GM18511 (cell line): ENCODE results near the gene NCR3LG1.

Source experiments
- ATAC-seq: cut with Tn5 transposase; IDR thresholded peaks from one replicate; pipeline ENCODE4 v1.9.1; 2021; ENCODE audit warnings: mild to moderate bottlenecking, moderate library complexity; ENCODE audit not compliant: unreplicated experiment

The NCR3LG1 gene

DNA sequence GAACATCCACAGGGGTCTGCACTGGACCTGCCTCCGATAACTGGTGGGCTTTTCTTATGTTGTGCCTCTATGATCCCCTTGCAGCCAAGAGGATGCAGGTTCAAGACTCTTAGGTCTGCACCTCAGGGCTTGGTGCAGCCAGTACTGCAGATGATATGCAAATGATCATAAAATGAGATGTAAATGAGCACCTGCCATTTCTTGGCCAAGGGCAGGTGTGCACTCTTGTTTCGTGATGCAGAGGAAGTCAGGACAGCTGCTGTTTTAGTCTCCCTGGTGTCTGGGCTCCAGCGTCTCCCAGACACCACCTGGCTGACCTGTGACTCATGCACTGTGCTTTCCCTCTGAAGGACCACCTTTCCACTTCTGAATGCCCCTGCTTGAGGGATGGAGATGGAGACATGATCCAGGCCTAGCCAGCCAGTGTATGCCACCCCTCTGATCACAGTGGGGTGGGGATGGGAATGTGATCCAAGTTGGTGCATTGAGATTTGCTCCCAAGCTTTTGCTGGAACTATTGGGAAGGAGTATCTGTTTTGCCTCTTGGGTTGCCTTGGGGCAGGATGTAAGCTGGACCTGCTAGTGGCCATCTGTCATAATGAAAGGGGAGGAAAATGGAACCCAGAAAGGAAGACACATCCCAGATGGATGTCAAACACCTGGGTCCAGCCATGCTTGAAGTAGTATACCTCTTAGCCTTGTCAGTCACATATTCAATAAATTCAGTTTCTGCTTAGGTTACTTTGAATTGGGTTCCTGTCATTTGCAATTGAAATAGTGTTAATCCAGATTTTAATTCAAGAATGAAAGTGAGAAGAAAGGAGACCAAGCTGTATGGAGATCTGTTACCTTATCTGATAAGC lies 40.1 kb downstream of the NCR3LG1 start:
- no peak for ATAC-seq

DNA sequence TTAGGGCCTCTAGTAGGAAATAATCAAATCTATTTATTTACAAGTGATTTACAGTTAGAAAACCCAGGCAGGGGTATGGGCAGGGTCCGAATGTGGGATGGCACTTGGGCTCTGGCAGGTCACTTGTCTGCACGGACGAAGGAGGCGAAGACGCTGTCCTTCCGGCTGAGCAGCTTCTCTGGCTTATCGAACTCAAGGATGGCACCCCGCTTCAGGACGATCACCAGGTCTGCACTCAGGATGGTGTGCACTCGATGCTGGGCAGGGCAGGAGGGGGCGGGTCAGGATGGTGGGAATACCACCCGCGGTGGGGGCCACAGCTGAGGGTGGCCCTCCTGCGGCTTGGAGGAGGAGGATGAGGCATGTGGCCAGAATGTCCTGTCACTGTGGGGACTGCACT lies 41.3 kb downstream of the NCR3LG1 start:
- ATAC-seq: no peak

DNA sequence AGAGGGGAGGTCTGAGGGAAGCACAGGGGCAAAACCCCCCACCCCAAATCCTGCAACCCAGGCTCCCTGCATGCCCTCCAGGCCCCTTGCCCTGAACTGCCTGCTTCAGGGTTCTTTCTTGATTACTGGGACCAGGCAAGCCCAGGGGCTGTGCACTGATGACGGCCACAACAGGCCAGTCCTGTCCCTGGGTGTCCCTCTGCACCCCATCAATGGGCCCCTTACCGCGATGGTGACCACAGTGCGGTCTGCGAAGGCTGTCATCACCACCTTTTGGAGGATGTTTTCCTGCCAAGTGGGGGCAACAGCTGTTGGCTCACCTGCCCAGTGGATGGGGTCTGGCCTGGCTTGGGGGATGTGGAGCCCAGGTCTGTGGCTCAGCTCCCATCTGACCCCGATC lies 41.9 kb downstream of the NCR3LG1 start:
- no peak for ATAC-seq

DNA sequence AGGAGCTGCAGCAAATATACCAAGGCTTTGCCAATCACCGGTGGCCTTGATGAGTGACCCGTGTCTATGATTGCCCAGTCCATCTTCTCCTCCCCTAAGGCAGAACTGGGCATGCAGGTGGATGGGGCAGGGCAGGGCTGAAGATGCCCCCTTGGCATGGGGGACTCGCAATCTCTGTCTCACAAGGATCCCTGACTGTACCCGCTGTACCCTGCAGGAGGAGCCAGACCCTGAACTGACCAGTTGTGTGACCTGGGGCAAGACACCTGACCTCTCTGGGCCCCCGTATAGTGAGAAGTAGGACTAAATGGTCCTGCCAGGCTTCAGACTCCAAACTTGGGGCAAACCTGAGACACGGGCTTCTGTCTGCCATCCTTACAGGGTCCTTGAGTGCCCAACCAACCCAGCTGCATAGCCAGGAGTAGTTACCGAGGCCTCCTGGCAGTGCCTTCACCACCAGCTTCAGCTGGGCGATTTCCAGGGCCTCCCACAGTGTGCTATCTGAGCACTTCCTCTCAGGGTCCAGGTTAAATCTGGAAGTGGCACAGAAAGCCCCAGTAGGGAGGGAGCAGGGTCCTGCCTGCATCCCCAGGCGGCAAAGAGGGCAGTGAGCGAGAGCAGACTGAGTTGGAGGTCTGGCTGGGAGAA lies 43.3 kb downstream of the NCR3LG1 start:
- ATAC-seq: no peak

DNA sequence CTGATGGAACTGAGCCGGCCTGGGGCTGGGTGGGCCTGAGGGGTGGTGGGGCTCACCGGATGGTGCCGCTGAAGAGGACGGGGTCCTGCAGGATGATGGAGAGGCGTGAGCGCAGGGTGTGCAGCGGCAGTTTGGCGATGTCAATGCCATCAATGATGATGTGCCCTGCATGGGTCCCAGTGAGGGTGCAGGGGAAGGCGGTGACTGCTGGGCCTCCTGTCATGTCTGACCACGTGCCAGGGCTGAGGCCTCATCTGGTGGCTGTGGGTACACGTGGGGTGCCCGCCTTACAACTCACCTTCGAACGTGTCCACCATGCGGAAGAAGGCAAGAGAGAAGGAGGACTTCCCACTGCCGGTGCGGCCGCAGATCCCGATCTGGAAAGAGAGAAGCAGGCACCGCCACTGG lies 44.0 kb downstream of the NCR3LG1 start:
- ATAC-seq: no peak

DNA sequence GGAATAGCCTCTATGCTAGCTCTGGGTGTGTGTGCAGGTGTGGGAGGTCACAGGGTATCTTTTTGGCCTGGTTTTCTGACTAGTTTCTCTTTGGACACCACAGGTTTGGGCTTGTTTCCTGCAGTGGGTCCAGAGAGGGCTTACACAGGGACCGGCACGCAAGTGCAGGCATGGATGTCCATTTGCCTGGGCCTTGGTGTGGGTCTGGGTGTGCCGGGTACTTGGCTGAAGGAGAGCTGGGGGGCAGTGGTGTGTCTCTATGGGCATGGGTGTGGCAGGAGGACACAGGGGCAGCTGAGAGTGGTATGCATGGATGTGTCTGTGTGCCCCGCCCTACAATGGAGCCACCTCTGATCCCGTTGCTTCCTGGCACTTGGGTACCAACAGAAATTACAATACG lies 44.4 kb downstream of the NCR3LG1 start:
- no peak for ATAC-seq

DNA sequence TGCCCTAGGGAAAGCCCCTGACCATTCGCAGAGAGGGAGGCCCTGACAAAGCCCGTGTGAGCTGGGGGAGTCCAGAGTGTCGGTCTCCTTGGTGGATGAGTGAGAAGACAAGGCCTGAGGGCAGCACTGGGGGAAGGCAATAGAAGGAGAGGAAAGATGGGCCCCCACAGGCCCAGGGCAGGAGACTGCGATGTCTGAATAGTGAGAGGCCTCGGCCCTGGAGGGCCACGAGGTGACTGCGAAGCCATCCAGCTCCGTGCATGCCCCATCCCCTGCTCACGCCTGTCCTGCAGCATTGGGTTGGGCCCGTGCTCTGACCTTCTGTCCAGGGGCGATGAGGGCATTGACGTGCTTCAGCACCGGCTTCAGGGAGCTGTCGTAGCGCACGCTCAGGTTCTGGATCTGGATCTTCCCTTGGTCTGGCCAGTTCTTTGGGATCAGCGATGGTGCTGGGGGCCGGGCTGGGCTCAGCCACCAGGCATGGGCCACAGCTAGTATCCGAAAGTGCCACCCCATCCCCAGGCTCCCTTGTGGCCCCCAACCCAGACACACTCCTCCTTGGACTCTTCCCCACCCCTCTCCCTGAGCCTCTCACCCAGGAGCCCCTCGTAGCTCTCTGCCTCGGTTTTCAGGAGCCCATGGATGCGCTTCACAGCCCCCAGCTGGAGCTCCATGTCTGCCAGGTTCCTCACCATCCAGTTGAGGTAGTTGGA lies 45.2 kb downstream of the NCR3LG1 start:
- no peak for ATAC-seq

DNA sequence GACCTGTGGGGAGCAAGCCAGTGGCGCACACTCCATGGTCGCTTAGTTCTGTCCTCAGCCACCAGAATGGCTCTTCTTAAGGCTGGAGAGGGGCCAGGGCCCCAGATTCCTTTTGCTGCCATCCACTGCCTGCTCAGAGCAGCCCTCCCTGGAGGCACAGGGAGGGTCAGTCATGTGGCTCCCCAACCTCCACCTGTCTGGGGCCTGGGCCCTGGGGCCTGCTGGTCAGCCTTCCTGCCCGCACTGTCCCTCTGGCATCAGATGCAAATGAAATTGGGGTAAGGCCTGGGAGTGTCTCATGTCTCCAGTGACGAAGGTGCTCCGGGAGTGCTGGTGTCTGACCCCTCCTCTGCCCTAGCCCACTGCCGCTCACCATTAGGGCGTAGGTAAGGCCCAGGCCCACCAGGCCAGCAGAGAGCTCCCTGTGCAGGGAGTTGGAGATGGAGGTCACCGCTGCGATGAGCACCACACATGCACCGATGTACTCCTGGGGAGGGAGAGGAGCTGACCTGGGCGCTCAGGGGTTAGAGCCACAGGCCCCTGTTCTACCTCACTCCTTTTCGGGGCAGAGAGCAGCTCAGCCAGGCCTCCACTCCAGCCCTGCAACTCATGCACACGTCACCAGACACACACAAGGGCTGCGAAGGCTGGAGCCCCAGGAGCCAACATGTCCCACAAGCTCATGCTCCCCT lies 45.9 kb downstream of the NCR3LG1 start:
- ATAC-seq: no peak

DNA sequence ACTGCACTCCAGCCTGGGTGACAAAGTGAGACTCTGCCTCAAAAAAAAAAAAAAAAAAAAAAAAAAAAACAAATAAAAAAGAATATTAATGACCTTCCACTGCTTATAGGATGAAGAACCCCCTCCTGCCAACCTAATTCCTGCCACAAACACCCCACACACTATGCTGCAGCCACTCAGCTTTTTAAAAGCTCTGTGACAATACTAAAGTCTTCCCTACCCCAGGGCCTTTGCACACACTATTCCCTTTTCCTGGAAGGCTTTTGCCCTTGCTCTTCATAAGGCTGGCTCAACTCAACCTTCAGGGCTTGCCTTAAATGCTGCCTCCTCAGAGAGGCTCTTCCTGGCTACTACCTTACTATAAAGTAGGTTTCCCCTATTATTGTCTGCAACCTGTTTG lies 47.6 kb downstream of the NCR3LG1 start:
- no peak for ATAC-seq

DNA sequence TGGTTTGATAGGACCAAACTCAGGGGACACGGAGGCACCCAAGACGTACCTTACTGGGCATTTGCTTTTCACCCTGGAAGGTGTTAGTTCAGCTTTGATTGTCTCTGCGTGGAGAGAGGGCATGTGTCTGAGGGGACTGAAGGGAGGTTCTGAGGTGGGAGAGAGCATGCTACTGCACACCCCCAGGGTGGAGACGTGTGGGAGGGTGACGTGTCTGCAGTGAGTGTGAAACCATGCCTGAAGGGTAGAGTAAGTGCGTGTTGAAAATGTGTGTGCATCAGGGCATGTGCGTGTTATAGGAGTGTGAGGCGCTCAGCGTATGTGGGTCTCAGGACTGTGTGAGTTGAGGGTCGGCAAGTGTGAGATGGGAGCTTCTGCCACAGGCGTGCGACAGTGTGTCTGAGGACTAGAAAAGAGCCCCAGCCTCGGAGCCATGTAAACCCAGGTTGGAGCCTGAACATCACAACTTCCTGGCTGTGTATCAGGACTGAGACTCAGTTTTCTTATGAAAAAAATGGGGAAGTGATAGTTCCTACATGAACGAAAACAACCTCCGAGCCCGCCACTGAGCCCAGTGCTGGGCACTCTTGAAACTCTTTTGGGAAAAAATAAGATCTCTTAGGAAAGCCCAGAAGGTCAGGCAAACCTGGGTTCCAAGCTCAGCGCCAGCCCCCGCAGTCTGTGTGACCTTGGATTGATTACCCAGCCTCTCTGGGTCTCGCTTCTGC lies 48.6 kb downstream of the NCR3LG1 start:
- peak; percentile 81 for ATAC-seq

DNA sequence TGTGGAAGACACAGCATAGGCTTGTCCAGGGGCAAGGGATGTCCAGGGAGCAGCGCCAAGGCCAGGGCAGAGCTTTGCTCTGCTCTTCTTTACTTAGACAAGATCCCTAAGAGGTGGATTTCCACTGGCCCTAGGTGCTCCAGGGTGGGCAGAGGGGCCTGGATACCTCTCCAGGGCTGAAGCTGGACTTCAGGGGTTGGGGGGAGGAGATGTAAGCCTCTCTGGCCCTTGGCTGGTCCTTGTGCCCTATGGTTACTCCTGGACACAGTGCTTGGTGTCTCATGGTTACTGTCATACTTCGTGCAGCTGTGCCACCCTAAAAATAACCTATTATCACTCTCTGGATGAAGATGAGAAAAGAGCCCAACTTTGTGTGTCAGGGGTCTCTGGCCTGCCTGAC lies 49.7 kb downstream of the NCR3LG1 start:
- ATAC-seq: no peak

DNA sequence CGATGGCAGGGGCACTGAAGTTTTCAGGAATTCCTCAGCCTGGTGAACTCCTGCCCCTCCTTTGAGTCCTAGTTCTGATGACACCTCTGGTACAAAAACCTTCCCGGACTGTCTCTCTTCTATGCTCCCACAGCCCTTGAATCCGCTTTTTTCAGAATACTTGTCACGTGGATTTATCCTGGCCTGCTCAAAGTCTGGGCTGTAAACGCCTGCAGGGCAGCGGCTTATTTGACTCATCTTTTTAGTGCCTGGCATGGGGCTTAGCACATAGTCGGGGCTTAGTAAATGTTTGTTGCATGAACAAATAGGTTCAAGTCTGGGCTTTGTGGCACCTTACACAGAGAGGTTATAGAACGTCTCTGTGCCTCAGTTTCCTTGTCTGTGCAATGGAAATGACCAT lies 50.2 kb downstream of the NCR3LG1 start:
- ATAC-seq: no peak

DNA sequence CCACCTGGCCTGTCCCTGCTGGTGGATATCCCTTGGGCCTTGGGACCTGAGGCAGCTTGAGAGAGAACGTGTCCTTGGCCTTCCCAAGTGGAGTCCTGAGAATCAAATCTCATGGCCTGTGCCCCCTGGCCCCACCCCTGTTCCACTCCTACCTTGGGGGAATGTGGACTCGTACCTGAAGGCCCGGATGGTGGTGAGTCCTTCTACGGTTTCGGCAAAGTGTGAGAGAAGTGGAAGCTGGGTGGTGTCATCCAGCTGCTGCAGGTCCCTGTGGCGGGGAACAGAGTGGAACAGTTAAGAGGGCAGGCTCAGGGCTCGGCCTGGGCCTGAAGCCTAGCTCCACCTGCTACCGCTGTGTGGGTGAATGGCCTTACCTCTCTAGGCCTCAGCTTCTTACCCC lies 50.9 kb downstream of the NCR3LG1 start:
- no peak for ATAC-seq

DNA sequence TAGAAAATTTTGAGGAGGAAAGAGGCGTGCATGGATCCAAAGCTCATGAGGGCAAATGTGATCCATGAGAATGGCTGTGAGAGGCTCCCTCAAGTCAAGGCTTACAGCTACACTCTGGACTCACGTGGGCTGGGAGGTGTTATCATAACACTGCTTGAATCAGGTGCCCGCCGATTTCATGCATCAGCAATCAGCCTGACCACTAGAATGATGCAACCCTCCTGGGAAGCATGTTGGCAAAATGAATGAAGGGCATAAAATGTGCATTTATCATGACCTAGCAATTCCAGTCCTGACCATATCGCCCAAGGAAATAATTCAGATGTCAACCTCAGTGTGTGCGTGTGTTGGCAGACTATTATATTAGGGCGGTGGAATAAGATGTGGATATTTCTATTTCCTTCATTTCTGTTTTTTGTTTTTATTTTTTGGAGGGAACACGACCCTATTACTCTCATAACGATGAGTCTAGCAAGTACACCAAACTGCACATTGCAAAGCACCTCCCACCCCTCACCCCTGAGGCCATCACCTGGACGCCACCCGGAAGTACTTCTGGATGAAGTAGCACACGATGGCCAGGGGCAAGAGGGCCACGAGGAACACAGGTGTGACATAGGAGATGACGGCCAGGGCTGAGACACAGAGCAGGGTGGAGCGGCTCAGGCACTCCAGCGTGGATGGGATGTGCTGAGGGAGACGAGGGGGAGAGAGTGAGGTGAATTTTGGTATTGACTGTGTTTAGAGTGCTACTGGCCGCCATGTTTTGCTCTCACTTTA lies 52.6 kb downstream of the NCR3LG1 start:
- no peak for ATAC-seq

DNA sequence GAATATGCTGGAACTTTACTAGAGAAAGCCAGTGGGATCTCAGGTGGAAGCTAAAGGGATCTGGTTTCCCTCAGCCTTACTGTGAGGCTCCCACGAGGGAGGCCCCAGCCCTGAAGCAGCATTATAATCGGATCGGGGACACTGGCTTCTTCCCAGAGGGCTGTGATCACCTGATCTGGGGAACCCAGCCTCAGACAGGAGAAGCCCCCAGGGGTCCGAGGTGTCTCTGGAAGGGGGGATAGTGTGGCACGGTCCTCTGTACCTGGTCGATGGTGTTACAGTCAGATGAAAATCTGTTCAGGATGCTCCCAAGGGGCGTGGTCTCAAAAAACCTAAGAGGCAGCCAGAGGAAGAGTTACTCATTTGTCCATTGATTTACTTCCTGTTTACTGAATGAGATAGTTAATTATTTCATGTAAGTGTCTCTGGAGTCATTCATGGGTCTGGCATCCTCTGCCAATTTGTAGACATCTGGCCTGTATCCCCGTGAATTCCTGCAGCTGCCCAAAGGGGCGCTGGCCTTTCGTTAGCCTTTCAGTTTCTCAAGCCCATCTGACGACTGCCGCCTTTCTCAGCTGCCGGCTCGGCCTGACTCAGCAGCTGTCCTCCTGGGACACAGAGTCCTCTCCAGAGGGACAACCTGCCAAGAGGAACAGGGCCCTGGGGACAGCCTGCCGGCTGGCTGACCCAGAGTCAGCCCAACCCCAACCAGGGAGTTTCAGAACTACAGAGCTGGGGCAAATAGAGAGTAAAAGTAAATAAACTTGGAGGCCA lies 53.8 kb downstream of the NCR3LG1 start:
- peak; percentile 62 for ATAC-seq

DNA sequence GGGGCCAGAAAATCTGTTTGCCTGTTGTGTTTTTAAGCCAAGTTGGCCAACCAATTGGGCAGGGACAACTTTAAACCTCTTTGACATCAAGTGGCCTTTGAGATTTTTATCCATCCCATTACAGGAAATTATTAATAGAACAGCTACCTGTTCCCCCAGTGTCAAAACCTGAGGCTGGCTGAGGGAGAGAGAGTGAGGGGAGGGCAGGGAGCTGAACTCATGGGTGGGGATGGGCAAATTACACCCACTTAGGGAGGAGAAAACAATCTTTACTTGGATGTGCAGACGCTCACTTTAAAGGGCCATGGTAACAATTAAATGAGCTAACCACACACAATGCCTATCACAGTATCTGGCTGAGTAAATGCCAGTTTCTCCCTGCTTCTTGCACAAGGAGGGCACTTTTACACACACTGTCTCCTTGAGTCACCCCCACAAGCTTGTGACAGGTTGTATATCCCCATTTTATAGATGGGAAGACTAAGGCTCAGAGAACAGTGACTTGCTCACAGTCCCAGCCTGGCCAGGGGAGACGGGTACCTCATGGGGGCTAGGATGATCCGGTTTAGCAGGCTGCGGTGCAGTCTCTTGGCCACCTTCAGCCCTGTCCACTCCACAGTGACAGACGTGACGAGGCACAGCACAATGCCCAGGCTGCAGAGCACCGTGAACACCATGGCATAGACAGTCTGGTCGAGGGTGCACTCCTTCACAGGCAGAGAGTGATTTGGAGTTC lies 54.6 kb downstream of the NCR3LG1 start:
- no peak for ATAC-seq

DNA sequence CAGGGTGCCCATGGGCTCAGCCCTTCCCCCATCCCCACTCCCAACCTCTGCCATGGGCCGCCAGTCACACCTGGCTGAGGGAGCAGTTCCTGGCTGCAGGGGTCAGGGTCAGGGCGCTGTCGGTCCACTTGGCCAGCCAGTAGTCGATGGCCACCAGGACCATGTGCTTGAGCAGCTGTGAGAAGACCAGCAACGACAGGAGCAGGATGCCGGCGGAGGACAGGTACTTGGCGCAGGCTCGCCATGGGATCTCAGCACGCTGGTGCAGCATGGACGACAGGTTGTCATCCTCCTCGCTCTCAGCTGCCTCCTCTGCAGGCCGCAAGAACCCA lies 55.2 kb downstream of the NCR3LG1 start:
- ATAC-seq: no peak

DNA sequence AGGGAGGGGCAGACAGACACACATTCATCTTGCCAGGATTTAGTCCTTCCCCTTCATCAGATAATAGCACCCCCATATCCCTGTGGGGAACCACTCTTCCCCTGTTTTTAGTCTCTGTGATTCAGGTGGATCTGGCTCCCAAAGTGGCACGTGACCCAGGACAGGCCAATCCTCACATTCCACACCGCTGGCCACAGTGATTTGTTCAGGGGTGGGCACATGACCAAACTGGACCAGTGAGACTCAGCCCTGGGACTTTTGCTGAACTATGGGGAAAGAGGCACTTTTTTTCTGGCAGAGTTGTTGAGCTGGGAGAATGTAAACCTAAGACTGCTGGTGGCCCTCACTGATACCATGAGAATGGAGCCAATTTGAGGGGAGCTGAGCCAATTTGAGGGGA lies 56.0 kb downstream of the NCR3LG1 start:
- no peak for ATAC-seq

DNA sequence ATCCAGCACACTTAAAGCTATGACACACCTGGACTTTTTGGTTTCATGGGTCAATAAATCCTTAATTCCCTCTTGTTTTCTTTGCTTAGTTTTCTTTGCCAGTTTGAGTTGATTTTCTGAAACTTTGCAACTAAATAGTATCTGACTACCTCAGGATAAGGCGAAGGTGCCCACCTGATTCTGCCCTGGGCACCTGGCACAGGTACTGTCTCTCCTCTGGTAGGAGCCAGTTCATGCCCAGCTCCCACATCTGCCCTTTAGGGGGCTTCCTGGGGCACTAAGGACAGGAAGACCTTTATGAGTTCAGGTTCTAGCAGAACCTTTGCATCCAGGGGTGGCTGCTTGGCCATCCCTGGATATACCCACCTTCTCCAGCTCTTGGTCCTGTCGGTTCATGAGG lies 56.4 kb downstream of the NCR3LG1 start:
- ATAC-seq: no peak
